GM19043 (cell line): ENCODE measurements around the gene GTPBP3.
"Not testable (repeated sequence)": the region's sequence is repeated elsewhere in the genome, so short reads cannot be mapped to it uniquely, and the experiment has no call there.

ENCODE experiments used
- ATAC-seq: cut with Tn5 transposase; IDR thresholded peaks from one replicate; pipeline ENCODE4 v1.9.1; 2021; ENCODE audit warnings: low read depth; ENCODE audit not compliant: unreplicated experiment

The GTPBP3 gene, protein sequence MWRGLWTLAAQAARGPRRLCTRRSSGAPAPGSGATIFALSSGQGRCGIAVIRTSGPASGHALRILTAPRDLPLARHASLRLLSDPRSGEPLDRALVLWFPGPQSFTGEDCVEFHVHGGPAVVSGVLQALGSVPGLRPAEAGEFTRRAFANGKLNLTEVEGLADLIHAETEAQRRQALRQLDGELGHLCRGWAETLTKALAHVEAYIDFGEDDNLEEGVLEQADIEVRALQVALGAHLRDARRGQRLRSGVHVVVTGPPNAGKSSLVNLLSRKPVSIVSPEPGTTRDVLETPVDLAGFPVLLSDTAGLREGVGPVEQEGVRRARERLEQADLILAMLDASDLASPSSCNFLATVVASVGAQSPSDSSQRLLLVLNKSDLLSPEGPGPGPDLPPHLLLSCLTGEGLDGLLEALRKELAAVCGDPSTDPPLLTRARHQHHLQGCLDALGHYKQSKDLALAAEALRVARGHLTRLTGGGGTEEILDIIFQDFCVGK

DNA sequence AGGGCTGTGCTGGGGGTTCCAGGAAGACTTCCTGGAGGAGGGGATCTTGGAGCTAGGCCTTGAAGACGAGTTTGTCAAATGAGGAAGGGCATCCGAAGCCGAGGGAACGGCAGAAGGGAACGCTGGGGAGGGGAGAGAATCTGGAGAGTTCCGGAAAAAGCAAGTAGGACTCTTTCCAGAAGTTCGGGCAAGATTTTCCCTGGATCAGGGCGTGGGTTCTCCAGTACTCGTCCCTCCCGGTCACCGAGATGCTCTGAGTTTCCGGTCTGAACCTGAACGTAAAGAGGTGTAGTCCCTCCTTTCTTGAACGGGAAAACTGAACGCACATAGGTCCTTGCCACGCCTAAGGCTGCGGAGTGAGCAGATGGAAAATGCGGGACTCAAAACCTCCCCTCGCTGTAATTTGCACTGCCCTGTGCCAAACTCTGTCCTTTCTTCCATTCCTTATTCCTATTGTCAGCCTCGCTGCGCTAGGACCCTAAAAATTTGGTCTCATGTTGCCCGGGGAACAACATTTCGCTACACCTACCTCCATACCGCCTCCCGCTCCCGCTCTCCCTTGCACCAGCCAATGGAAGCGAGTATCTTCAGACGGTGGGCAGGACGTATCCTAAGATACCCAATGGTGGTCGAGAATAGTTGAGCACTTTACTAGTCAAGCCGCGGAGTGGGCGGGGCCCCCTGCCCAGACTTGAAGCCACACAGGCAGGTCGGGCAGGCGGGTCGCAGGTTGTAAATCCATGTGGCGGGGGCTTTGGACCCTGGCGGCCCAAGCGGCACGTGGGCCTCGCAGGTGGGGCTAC, at the start of gene GTPBP3:
Gene GTPBP3, plus strand, starts transcription at position 682 of the 803 bp plus-strand sequence. Its CDS starts 59 bp downstream, at position 741.
- peak; percentile 81 for ATAC-seq

DNA sequence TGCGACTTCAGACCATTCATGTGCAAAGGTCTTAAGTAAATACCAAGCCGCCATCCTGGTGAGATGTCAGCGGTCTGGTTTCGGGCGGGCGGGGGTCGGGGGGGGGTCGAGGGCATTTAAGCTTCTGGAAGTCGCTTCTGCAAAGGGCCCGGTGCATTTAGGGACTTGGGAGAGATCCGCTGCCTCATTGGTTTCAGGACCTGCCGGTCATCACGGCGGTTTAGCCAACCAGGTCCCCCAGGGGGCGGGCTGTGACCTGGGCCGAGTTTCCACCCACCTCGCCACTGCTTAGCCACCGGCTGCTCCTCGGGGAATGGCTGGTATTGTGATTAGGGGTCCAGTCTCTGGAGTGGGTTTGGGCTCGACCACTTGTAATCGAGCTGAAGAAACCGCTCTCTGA, 47.9 kb upstream of the GTPBP3 start:
- no peak for ATAC-seq

DNA sequence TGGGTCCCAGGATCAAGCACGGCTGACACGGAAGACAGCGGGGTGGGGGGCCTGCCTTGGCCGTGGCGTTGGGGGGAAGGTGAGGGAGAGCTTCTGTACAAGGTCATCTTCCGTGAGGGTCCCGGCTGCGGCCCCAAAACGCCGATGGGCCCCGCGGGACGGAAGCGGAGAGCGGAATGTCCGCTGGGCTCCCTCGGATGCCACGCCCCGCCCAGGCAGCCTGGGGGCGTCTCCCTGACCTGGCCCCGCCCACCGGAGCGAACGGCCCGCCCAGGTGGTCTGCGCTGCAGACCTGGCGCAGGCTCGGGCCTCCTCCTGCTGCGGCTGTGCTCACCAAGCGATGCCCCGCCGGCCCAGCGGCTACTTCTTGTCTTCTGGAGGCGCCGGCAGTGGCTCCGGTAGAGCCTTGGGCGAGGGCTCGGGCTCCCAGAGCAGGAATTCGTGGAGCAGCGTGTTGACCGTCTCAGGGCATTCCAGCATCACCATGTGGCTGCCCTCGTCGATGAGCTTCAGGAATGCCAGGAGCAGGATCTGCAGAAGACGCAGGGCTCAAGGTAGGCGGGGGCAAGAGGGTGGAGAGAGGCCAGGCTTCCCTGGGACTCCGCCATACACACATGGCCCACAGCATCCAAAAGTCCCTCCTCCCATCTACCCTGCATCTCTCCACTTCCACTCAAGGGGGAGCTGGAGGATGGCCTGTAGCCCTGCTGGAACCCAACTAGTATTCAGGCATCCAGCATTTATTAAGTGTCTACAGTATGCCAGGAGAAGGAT, 44.9 kb upstream of the GTPBP3 start:
- peak; percentile 71 for ATAC-seq

DNA sequence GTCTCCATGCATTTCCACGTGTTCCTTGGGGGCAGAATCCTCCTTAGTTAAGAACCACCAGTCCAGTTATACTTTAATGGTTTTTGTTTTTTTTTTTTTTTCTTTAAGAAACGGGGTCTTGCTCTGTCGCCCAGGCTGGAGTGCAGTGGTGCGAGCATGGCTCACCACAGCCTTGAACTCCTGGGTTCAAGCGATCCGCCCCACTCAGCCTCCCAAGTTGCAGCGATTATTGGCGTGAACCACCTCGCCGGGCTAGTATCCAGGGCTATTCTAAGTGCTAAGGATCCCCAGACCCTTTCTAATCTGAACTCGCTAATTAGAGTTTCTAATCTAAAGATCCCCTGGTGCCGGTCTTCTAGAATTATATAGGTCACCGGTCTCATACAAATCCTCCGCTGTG, 43.7 kb upstream of the GTPBP3 start:
- ATAC-seq, result no peak

DNA sequence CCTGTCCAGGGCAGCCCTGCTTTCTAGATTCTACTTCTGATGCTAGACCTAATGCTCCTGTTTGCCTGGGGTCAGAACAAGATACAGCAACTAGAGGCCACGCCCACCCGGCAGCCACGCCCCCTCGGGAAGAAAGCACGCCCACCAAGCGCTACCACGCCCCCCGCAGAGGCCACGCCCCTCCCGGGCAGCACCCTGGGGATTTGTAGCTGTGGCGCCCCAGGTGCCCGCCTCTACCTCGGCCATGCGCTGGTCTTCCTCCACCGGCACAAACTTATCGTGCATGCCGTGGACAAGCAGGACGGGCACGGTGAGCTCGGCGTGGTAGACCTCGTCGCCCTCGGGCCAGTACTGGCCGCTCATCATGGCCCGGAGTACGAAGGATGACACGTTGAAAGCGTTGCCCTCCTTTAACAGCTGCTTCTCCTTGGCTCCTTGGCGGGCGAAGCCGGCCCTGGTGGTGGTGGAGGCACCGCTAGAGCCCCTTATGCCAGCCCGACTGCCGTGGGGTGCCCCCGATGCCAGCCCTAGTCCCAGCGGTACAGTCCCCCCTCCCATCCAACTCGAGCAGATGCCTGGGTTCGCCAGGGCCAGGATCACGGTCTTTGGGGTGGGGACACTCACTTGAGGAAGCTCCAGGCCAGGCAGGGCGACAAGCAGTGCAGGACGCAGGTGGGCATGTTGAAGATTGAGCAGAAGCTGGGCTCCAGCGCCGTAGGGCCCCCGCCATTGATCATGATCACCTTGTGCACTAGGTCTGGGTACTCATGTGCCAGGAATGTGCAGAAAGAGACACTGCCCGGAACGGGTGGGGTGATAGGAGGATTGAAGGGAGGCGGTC, 43.1 kb upstream of the GTPBP3 start:
- ATAC-seq, result no peak

DNA sequence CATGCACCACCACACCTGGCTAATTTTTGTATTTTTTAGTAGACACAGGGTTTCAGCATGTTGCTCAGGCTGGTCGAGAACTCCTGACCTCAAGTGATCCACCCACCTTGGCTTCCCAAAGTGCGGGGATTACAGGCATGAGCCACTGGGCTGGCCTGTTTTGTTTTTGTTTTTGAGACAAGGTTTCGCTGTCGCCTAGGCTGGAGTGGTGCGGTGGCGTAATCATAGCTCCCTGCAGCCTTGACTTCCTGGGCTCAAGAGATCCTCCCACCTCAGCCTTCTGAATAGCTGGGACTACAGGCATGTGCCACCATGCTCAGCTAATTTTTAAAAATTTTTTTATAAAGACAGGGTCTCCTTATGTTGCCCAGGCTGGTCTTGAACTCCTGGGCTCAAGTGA, 41.8 kb upstream of the GTPBP3 start:
- not testable (repeated sequence) for ATAC-seq

DNA sequence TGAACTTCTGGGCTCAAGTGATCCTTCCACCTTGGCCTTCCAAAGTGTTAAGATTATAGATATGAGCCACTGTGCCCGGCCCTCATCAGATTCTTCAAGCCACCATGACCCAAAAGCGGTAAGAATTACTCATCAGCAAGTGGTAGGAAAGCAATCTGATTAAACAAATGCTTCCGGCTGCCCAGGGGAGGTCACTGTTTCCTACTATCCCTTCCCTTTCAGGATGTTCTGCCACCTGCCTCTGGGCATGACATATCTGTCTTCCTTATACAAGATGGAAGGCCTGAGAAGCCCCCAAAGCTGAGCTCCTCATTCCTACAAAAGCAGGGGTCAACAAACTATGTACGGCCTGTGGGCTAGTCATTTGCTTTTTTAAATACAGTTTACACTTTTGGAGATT, 41.1 kb upstream of the GTPBP3 start:
- ATAC-seq, result no peak

DNA sequence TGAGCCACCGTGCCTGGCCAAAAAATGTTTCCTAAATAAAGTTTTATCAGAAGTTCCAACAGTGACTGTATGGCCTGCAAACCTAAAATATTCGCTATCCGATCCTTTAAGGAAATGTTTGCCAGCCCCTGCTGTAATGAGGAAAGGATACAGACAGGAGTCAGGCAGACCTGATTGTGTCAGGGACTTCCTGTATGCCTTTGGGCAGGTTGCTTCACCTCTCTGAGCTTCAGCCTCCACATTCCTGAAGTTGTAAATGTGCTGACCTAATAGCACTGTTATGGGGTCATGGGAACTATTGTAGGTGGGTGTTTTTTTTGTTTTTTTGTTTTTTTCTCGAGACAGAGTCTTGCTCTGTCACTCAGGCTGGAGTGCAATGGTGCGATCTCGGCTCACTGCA, 40.4 kb upstream of the GTPBP3 start:
- no peak for ATAC-seq

DNA sequence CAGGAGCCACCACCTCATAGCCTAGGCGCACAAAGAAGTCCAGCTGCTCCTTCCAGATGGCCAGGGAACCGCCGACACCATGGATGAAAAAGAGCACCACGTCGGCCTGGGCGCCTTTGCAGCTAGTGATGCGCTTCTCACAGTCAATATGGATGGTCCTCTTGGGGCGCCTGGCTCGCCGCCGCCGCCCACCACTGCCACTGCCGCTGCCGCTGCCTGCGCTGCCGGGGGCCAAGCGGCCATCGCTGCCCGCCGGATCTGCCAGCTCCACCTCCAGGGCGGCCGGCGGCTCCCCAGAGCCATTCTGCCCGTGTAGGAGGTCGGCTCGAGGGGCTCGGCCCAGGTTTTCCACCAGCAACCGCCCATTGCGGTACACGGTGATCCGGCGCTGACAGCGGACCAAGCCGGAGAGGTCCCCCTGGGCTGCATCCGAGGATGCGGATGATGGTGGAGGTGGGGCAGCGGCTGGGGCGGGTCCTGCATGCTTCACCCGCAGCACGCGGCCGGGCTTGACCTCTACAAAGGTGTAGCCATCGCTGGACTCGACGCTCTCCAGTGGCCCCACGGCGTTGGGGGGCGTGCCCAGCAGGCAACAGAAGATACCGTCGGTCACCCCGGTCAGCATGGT, 36.2 kb upstream of the GTPBP3 start:
- no peak for ATAC-seq

DNA sequence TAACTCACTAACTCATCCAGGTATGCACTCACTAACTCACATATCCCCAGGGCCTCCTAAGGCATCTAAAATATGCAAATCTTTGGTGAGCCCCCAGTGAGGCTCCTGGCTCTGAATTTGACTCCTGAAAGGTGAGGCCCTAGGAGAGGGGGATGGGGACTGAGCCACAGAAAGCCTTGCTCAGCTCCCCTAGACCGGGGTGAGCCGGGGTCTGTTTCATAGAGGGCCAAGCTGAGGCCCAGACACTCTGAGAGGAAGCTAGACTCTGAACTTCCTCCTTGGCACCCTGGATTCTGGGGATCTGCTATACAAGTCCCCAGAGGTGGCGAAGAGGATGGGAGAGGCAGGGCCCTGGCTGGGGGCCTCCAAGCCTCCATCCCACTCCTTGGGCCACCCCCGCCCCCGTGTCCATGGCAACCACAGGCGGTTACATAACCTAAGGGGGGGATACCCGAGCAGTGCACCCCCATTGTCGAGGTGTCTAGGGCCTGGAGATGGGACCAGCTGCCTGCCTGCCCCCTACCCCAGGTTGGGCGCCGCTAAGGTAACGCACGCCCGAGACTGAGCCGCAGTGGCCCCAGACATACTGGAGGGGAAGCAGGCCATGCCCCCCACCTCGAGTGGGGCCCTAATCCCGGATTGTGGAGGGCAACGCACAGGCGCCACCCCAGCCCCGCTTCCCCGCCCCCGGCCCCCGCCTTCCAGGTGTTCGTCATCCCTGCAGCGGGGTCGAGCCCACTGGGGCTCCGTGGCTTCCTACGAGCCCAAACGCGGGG, 34.8 kb upstream of the GTPBP3 start:
- no peak for ATAC-seq

DNA sequence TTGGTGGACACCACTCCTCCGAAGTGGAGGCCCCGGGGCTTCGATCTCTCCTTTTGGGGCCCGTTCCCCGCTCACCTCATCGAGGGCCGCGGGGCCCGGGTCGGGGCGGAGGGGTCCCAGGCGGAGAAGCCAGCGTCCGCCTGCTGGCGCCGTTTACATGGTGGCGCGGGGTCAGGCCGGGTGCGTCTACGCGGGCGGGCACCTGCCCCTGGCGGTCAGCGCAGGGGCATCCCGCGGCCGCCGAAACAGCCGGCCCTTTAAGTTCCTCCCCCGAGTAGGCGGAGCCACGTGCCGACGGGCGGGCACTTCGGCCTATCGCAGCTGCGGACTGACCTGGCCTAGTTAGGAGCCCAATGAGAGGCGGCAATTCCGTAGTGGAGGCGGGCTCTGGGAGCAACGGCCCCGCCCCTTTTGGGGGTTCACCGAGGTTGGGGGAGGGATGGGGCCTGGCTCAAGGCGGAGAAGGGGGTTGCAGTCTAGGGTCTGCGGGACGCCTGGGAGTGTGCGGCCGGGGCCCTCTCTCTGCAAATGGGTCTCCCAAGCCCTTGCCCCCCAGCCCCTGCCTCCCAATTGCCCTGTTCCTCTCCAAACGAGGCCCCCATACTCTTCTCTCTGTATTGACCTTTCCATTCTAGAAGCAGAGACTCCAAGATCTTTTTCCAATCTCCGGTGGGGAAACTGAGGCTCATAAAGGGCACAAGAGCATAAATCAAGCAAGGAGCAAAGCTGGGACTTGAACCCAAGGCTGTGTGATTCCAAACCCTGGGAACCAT, 34.0 kb upstream of the GTPBP3 start, which contains the start of gene ABHD8:
Gene ABHD8, minus strand, starts transcription at position 259 of the 773 bp plus-strand sequence. CDS start 1,809 bp downstream, outside the sequence.
- peak; percentile 70 for ATAC-seq

DNA sequence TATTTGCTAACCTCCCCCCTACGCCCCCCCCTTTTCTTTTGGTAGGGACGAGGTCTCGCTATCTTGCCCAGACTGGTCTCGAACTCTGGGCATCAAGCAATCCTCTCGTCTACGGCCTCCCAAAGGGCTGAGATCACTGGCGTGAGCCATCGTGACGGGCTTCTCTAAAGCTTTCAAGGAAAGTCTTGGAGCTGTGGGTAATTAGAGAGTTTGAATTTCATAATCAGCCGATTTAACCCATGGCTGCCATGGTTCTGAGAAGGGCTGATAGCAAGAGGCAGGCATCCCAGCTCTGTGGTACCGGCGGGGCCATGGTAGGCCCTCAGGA, 33.4 kb upstream of the GTPBP3 start:
- ATAC-seq, result no peak

DNA sequence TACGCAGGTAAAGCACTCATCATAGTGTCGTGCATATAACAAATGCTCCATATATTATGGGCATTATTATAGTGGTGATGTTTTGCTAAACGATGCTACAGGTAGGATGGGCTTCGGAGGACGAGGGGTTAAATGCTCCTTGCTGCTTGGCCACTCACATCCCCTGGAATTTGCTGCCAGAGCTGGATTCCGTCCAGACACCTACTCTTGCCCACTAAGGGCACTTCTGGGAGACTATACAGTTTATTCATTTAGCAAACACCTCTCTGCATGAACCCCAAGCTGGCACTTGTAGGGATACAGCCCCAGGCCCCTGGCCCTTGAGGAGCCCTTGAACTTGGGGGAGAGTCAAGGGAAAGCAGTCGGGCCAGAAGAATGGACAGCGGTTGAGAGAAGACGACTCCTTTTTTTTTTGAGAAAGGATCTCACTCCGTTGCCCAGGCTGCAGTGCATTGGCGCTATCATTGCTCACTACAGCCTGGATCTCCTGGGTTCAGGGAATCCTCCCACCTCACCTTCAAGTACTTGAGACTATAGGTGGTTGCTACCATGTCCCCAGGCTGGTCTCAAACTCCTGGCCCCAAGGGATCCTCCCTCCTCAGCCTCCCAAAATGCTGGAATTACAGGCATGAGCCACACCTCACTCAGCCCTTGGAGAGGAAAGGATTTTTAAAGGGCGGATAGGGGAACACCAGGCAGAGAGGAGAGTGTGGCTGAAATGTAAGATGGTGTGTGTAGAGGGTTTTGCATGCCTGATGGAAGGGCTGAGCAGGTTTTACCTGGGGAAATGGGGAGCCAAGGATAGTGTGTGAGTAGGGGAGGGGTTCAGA, 32.8 kb upstream of the GTPBP3 start:
- ATAC-seq, result no peak

DNA sequence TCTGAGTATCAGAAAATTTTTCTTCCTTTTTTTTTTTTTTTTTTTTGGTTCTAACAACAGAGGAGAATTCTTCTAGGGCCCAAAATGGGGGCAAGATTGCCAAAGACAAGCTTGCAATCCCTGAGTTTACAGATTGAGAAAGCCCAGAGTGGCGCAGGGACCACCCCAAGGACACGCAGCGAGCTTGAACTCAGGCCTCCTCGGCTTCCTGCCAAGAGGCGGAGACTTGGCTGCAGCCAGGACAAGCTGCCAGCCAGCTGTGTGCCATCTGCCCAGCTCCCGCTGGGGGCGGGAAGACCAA, 32.2 kb upstream of the GTPBP3 start:
- ATAC-seq, result no peak

DNA sequence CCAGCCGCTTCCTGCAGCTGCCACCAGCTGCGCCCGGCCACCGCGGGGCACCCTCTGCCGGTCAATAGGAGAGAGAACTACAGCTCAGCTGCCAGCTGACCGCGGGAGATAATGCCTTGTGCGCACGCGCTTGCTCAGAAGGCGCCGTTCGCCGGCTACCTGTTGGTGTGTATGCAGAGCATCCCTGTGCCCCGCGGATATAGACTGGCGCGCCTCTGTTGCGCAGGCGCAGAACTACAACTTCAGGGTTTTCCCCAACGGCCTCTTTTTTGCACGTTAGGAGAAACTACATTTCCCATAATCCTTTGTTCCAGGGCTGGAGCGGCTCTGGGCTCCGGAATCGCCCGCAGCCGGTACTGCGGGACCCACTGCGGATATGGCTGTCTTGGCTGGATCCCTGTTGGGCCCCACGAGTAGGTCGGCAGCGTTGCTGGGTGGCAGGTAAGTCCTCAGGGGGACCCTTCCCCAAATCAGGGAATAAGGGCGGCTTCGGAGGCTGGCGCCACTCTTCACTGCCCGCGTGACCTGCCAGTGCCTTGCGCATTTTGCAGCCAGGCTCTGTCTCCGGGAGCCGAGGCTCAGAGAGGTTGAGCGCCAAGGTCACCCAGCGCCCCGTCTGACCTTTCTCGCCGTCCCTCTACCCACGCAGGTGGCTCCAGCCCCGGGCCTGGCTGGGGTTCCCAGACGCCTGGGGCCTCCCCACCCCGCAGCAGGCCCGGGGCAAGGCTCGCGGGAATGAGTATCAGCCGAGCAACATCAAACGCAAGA, 31.7 kb upstream of the GTPBP3 start, which contains the start of gene MRPL34:
Gene MRPL34, plus strand, starts transcription at position 356 of the 768 bp plus-strand sequence. Its CDS starts 21 bp downstream, at position 377.
- peak; percentile 65 for ATAC-seq

DNA sequence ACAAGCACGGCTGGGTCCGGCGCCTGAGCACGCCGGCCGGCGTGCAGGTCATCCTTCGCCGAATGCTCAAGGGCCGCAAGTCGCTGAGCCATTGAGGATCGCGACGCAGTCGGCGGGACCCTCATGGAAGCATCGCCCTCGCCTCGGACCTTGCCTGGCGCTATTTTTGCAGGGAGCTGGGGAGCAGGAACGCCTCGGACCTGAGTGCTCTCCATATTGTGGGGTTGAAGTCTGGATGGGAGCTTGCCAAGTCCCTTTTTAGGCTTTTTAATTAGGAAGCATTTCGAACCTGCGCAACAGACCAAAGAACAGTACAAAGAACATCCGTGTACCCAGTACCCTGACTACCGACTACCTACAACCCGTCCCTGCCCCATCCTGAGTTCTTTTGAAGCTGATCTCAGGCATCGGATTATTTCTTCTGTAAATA, 31.1 kb upstream of the GTPBP3 start:
- ATAC-seq, result no peak
